NCI-H510A (cell line): ENCODE data around the gene ST8SIA6.
"Not testable (repeated sequence)": the region's sequence is repeated elsewhere in the genome, so short reads cannot be mapped to it uniquely, and the experiment has no call there.

Experiments
- DNase-seq: peaks from one replicate; lab custom pipeline; 2025; lab: John Stamatoyannopoulos, UW

ST8SIA6 gene

GRCh38 chr10:17454161-17455014, at the start of gene ST8SIA6:
Gene ST8SIA6, minus strand, starts transcription at chr10:17454595. Its CDS starts 340 bp downstream, at chr10:17454255.
- no peak for DNase-seq

- no peak for DNase-seq
Measured at GRCh38 chr10:17503795-17504194, 49.4 kb upstream of the ST8SIA6 start.

GRCh38 chr10:17502814-17503213, 48.4 kb upstream of the ST8SIA6 start:
- DNase-seq, result no peak

- DNase-seq, result not testable (repeated sequence)
Measured at GRCh38 chr10:17499014-17499413, 44.6 kb upstream of the ST8SIA6 start.

GRCh38 chr10:17497446-17498030, 43.1 kb upstream of the ST8SIA6 start:
- no peak for DNase-seq

GRCh38 chr10:17494626-17495260, 40.3 kb upstream of the ST8SIA6 start:
- no peak for DNase-seq

GRCh38 chr10:17488848-17489247, 34.5 kb upstream of the ST8SIA6 start:
- no peak for DNase-seq

- DNase-seq, result no peak
Measured at GRCh38 chr10:17483079-17483478, 28.7 kb upstream of the ST8SIA6 start.

- DNase-seq, result no peak
Measured at GRCh38 chr10:17479822-17480221, 25.4 kb upstream of the ST8SIA6 start.

GRCh38 chr10:17479015-17479615, 24.7 kb upstream of the ST8SIA6 start:
- no peak for DNase-seq

- DNase-seq, result no peak
Measured at GRCh38 chr10:17476073-17476472, 21.7 kb upstream of the ST8SIA6 start.

- DNase-seq, result no peak
Measured at GRCh38 chr10:17475661-17476060, 21.3 kb upstream of the ST8SIA6 start.

- DNase-seq, result no peak
Measured at GRCh38 chr10:17474595-17475323, 20.4 kb upstream of the ST8SIA6 start.

- DNase-seq, result no peak
Measured at GRCh38 chr10:17473228-17473950, 19.0 kb upstream of the ST8SIA6 start.

- DNase-seq, result no peak
Measured at GRCh38 chr10:17472481-17473227, 18.3 kb upstream of the ST8SIA6 start.

- no peak for DNase-seq
Measured at GRCh38 chr10:17470246-17470645, 15.9 kb upstream of the ST8SIA6 start.

GRCh38 chr10:17465328-17466125, 11.1 kb upstream of the ST8SIA6 start:
- no peak for DNase-seq

GRCh38 chr10:17464545-17464944, 10.2 kb upstream of the ST8SIA6 start:
- DNase-seq, result no peak

- DNase-seq, result no peak
Measured at GRCh38 chr10:17460756-17461155, 6.4 kb upstream of the ST8SIA6 start.

- no peak for DNase-seq
Measured at GRCh38 chr10:17457083-17457482, 2.7 kb upstream of the ST8SIA6 start.
